ENCODE results near the gene GPR161.

- TF ChIP-seq EZH2 (IDR thresholded peaks at IDR 0.05; ENCODE audit: borderline replicate concordance, low read length), result no peak
- no peak for TF ChIP-seq CTCF (IDR thresholded peaks at IDR 0.05; ENCODE audit: low read length)
Measured at GRCh38 chr1:168164771-168165170, 28.0 kb upstream of the GPR161 start.
